GM19372 (cell line): ENCODE measurements around the gene CHMP1A.
"Not testable (repeated sequence)": the region's sequence is repeated elsewhere in the genome, so short reads cannot be mapped to it uniquely, and the experiment has no call there.

ENCODE experiments used
- ATAC-seq: cut with Tn5 transposase; IDR thresholded peaks from one replicate; pipeline ENCODE4 v1.9.1; 2021; ENCODE audit warnings: mild to moderate bottlenecking, low read depth, moderate library complexity; ENCODE audit not compliant: unreplicated experiment

The CHMP1A gene

GRCh38 chr16:89661215-89661614 lies 3.7 kb upstream of the CHMP1A start:
- no peak for ATAC-seq

GRCh38 chr16:89660146-89660545 lies 2.6 kb upstream of the CHMP1A start:
- no peak for ATAC-seq

GRCh38 chr16:89658221-89658879 lies 842 bp upstream of the CHMP1A start:
- ATAC-seq, result no peak

- ATAC-seq, result no peak
Measured at GRCh38 chr16:89656435-89657121, 930 bp downstream of the CHMP1A start.

GRCh38 chr16:89655062-89655643 lies 2.4 kb downstream of the CHMP1A start:
- ATAC-seq, result no peak

- ATAC-seq, result no peak
Measured at GRCh38 chr16:89653656-89654295, 3.7 kb downstream of the CHMP1A start.

GRCh38 chr16:89651584-89651983 lies 5.9 kb downstream of the CHMP1A start:
- no peak for ATAC-seq

- no peak for ATAC-seq
Measured at GRCh38 chr16:89646906-89647305, 10.6 kb downstream of the CHMP1A start.

- ATAC-seq, result no peak
Measured at GRCh38 chr16:89646270-89646669, 11.2 kb downstream of the CHMP1A start.

- ATAC-seq, result no peak
Measured at GRCh38 chr16:89645122-89645521, 12.4 kb downstream of the CHMP1A start.

GRCh38 chr16:89643769-89644300 lies 13.7 kb downstream of the CHMP1A start:
- no peak for ATAC-seq

GRCh38 chr16:89642574-89642973 lies 14.9 kb downstream of the CHMP1A start:
- ATAC-seq, result no peak

- no peak for ATAC-seq
Measured at GRCh38 chr16:89641458-89642119, 15.9 kb downstream of the CHMP1A start.

- no peak for ATAC-seq
Measured at GRCh38 chr16:89639385-89639784, 18.1 kb downstream of the CHMP1A start.

GRCh38 chr16:89638455-89638854 lies 19.1 kb downstream of the CHMP1A start:
- no peak for ATAC-seq

- ATAC-seq, result no peak
Measured at GRCh38 chr16:89637379-89637778, 20.1 kb downstream of the CHMP1A start.

- no peak for ATAC-seq
Measured at GRCh38 chr16:89636663-89637062, 20.8 kb downstream of the CHMP1A start.

GRCh38 chr16:89634463-89635385 lies 22.8 kb downstream of the CHMP1A start:
- not testable (repeated sequence) for ATAC-seq

GRCh38 chr16:89633064-89633631 lies 24.4 kb downstream of the CHMP1A start:
- no peak for ATAC-seq
